IPS DF 4.7 (cell line): ENCODE measurements around the gene FSD1.

ENCODE experiments used
- DNase-seq: peaks from one replicate; pipeline ENCODE4 v3.0.0-alpha.2; 2013; ENCODE audit warnings: low spot score; ENCODE audit errors: extremely low read depth

Gene FSD1

DNA sequence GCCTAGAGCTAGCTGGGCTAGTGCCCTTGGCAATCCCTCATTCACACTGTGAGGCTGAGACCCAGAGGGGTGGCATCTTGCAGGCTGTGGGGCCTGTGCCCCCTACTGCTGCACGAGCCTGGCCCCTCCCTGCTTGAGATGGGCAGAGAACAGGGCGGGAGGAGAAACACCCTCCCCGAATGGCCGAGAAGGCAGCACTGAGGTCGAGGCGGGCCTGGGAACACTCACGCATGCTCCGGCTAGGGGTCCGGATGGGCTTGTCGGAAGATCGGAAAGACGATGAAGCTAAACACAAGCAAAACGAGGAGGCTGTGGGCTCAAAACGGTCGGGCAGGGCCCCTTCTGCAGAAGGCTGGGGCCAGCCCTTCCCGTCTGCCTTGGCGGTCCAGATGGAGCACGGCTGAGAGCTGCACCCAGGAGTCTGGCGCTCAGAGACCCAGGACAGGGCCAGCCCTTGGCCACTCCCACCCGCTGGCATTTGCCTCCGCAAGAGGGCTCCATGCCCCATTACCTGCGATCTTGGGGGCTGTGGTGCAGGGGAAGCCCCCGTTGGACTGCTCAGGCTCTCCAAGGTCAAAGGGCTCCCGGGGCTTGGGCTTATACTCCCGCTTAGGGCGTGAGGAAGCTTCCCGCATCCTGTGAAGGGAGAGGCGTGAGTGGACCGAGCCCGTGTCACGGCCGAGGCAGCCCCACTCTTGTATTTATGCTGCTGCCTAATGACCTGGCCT, 57.9 kb downstream of the FSD1 start:
- DNase-seq: no peak

- DNase-seq: no peak
Observed at GRCh38 chr19:4362831-4363545, 58.6 kb downstream of the FSD1 start.

GRCh38 chr19:4363571-4364304, 59.3 kb downstream of the FSD1 start:
- DNase-seq: no peak

GRCh38 chr19:4365341-4365740, 60.9 kb downstream of the FSD1 start:
- no peak for DNase-seq

DNA sequence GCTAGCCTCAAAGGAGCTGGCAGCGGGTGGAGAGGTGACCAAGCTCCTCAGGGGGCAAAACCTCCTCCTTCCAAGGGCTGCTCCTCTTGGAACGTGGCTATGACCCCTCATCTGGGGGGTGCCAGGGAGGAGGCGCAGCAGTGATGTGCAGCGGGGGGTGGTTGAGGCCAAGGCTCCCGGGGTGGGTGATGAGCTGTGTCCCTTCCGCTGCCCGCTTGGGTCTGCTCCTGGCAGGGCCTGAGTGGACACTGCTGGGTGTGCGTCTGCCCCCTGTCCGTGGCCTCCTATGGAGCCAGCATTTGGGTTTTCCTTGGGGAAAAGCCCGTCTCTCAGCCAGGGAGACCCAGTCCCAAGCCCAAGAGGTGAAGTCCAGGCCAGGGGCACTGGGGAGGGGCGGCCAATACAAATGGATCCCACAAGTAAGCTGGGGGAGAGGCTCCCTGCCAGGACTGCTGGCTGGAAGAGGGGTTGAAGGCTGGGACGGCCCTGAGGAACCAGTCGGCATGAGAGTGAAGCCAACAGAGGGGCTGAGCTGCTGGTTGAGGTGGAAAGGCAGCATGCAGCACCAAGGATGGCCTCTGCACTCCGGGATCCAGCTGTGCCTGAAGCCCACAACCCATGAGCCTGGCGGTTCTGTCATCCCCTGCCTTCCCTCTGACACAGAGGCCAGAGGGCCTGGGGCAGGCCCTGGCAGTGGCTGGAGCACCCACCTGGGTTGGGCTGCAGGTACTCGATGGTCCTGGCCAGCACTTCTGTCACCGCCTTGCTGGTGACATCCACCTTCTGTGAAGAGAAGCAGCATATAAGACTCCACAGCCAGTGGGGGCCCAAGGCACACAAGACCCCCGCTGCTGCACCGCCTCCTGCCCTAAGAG, 61.6 kb downstream of the FSD1 start:
- DNase-seq: no peak

DNA sequence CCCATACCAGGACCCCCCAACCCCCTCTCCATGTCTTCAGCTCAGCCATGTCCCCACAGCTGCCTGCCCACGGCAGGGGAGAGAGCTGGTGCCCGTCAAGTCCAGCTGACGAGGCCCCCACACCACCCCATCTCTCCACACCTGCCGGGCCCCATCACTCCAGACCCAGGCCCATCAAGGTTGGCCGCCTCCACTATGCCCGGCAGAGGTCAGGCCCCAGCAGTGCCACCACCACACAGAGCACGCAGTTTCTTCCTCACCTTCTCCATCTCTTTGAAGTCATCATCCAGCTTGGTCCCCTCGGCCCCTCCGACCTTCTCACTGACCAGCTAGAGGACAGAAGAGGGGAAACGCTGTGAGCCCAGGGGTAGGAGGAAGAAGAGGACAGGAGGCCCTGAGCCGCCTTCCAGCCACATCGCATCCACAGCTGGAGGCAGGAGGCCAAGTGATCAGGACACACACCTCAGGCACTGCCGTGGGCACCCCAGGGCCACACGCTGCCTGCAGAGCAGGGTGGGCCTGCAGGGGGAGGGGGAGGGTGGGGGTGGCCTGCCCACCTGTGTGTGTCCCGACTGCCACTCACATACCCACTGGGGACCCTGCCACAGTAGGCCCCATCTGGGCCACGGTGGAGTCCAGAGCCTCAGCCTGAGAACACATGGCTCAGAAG, 62.4 kb downstream of the FSD1 start:
- no peak for DNase-seq

DNA sequence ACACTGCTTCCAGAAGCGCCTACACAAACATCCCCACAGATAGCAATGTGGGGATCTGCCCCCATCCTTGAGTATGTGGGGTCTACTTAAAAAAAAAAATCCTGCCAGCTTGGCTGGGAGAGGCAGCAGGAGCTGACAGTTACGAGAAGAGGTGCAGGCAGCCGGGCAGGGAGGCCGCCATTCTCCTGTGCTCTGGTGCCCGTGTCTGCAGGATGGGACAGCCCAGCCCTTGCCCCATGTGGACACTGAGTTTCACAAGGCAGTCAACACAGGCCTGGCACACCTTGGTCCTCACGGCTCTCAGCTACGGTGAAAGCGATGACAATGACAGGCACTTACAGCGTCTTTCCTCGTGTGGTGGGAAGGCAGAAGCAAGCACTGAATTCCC, 62.9 kb downstream of the FSD1 start:
- DNase-seq: no peak

- no peak for DNase-seq
Observed at GRCh38 chr19:4367781-4368127, 63.4 kb downstream of the FSD1 start.

DNA sequence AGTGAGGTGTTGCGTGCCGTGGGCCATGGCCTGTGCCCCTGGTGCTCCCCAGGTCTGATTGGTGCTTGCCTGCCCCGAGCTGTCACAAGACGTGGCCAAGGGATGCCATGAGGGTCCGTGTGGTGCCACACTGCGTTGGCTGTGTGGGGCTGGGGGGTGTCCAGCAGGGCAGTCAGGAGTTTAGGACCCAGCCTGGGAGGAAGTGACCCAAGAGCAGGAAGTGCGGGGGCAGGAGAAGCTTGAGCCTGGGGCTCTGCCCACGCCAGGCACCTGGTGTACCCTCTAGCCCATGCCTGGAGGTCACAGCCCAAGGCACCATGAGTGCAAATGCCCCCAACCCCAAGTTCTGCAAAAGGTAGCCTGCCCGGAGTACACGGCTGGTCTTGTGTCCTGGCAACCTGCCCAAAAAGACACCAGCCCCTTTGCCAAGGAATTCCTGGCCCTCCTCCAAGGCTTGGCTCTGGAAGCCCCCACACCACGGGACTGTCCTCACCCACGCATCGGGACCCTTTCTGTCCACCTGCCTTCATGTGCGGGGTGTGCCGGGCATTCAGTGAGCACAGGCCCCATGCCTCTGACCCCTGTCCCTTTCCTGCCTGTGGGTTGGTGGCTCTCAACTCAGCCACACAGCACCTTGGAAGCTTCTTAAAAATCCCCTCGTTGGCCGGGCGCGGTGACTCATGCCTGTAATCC, 63.9 kb downstream of the FSD1 start:
- DNase-seq: no peak

- no peak for DNase-seq
Observed at GRCh38 chr19:4369109-4369887, 64.9 kb downstream of the FSD1 start.

GRCh38 chr19:4369888-4370260, 65.5 kb downstream of the FSD1 start:
- no peak for DNase-seq

- DNase-seq: no peak
Observed at GRCh38 chr19:4370418-4371041, 66.1 kb downstream of the FSD1 start.

DNA sequence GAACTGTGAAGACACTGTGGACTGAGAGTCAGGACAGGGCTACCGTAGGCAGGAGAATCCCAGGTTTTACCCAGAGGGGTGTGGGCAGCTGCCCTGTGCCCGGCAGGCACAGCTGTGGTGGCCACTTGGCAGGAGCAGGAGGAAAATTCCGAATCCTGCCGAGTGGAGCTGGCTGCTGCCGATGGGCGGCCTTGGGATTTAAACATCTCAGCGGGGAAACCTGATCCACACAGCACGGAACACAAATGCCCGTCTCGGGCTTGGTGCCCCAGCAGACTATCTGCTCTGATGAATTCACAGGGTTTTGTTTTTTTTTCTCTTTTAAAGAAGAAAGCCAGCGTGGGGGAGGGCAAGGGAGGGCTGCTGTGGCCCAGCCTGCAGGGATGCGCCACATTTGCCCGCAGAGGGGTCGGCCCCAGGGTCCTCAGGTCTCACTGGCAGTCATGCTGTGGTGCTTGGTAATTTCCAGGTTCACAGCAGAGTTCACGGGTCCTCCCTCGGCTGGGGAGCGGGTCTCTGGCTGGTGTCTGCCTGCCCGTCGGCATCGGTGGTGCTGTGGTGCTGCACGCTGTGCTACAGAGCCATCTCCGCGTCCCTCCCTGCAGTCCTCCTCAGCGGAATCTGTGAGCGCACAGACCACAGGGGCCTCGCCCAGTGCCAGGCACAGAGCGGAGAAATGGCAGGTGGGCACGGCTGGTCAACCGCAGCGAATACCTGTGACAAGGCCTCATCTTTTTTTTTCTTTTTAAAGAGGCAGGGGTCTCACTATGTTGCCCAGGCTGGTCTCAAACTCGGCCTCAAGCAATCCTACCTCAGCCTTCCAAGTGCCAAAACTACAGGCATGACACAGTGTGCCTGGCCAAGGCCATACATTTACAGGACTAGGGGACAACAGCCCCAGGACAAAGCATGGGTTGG, 67.1 kb downstream of the FSD1 start:
- DNase-seq: no peak

- DNase-seq: no peak
Observed at GRCh38 chr19:4372165-4373012, 68.0 kb downstream of the FSD1 start.

DNA sequence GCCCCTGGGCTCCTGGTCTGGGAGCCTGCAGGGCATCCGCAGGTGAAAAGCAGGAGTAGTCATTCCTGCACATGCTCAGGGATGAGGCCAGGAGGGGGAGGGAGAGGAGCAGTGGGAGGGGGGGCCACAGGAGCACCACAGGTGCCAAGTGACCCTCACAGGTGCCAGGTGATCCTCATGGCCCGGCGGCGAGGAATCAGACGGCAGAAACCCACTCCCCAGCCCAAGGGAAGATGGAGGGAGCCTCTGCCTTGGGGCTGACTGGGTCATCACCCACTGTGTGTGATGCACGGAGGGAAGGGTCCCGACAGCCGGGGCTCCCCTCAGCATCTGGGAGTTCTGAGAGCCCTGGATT, 68.6 kb downstream of the FSD1 start:
- DNase-seq: no peak
